Stimulated activated CD4-positive, alpha-beta T cell treated with anti-CD3 and anti-CD28 coated beads, Interleukin-4, amount 100 ng/mL, for 48 hours (primary cell): ENCODE data around the gene HYAL3.
A peak's percentile ranks its signal among the peaks of the same experiment; 100 is the strongest.
"Not testable (repeated sequence)": the region's sequence is repeated elsewhere in the genome, so short reads cannot be mapped to it uniquely, and the experiment has no call there.

Source experiments
- DNase-seq, 2 donors: peaks; one replicate each; pipeline ENCODE4 v3.0.0-alpha.2; 2020; ENCODE audit warnings: low read depth in 2 of 2

Gene HYAL3

DNA sequence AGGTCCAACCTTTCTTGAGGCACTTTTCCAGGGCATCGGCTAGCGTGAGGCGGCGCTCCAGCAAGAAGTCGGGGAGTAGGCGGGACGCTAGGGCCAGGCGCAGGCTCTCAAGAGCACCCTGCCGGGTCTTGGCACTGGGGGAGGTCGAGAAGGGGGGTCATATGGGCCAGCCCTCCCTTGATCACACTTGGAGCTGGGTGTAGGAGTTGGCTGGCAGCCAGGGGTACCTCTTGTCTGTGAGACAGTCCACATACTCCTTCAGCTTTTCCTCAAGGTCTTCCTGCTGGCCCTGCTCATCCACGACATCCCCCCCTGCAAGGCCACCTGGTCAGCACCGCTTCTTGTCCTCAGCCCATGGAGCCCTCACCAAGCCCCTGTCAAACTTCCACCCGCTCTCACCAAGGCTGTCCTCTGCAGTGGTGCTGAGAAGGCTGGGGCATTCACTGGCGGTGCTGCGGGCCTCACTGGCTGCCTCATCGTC, 9.0 kb downstream of the HYAL3 start:
- no peak for DNase-seq

DNA sequence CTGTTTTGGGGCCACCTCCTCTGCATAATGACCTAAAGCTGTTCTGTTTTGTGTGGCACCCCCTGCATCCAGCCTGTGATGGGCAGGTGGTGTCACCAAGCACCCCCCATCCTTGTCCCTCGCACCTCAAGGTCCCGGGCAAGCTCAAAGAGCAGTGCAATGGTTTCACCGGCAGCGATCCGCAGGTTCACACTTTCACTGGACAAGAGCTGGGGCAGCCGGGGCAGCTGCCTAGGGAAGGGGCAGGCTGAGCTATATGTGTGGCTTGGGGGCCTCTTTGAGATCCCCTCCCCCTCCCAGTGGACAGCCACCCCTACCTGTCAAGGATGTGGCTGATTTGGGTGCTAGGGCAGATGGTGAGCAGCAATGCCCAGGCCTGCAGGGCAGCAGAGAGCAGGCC, 10.1 kb downstream of the HYAL3 start:
- DNase-seq = no peak

DNA sequence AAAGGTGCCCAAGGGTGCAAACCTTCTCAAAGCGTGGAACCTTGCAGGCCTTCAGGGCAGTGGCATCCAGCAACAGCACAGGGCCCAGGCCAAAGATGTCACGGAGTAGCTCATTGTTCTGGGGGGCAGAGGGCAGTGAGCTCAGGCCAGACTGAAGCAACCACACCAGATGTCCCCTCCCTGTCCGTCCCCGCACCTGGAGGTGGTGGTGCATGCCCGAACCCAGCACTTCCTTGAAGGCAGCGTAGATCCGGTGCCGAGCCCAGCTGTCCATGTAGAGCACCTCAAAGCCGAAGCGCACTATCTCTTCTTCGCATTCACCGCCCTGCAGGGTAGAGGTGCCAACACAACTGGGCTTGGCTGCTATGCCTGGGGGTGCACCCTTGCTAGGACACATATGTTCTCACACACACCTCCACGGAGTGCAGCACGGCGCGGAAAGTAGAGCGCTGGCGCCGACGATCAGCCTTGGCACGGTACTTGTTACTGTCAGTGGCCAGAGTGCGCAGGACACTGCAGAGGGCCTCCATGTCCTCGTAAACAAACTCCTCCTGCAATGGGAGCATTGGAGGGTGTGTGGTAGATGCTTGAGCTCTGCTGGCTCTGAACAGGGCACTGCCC, 10.7 kb downstream of the HYAL3 start:
- no peak for DNase-seq

DNA sequence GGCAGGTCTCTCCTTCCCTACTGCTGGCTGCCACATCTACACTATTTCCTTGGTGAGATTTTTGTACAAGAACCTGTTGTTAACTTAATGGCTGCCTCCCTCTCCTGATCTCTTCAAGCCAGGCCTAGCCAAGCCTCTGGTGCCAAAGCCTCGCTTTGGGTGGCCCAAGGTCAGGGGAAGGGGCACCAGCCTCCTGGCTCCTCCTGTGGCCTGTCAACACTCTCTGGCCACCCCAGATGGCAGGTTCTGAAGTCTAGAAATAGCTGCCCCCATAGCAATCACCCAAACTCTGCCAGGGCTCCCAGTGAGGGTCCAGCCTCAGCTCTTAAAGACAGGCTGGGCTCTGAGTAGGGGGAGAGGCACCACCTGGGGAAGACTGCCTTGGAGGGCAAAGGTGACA, 11.9 kb downstream of the HYAL3 start:
- no peak for DNase-seq

DNA sequence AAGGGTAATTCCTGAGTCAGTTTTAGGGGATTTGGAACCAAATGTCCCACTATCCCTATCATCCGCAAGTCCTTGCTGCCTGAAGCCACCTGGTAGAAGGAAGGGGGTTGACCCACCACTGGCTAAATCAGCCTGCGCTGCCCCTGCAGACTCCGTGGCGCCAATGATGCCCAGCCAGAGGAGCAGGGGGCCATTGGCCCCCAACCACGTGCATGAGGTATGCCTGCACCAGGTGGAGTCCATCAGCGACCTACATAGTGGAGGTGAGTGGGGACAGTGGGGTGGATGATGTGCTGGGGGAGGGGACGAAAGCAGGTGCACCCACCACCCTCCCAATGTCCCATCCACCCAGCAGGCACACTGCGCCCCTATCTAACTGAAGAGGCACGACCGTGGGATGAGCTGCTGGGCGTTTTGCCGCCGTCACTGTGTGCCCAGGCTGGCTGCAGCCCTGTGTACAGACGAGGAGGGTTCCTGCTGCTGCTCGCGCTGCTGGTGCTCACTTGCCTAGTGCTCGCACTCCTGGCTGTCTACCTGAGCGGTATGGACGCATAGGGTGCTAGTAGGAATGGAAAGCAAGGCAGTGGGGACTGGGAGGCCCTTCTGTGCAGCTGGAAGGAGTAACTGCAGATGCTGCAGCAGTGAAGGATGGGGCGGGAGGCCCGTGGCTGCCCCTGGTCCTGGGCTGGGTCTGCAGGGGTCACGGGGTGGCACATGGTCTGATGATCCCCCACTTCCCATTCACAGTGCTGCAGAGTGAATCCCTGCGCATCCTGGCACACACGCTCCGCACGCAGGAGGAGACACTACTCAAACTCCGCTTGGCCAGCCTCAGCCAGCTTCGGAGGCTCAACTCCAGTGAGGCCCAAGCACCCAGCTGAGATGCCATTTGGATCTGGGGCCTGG, 12.6 kb downstream of the HYAL3 start:
- no peak for DNase-seq

DNA sequence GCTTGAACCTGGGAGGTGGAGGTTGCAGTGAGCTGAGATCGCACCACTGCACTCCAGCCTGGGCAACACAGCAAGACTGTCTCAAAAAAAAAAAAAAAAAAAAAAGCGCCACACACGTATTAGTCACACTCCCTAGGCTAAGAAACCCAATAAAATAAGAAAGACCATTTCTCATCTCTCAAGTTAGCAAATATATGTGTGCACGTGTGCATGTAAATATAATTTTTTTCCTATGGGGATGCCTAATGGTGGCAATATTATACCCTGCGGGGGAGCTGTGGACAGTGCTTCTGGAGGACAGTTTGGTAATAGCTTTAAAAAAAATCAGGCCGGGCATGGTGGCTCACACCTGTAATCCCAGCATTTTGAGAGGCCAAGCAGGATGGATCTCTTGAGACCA, 15.1 kb downstream of the HYAL3 start:
- DNase-seq = not testable (repeated sequence)

DNA sequence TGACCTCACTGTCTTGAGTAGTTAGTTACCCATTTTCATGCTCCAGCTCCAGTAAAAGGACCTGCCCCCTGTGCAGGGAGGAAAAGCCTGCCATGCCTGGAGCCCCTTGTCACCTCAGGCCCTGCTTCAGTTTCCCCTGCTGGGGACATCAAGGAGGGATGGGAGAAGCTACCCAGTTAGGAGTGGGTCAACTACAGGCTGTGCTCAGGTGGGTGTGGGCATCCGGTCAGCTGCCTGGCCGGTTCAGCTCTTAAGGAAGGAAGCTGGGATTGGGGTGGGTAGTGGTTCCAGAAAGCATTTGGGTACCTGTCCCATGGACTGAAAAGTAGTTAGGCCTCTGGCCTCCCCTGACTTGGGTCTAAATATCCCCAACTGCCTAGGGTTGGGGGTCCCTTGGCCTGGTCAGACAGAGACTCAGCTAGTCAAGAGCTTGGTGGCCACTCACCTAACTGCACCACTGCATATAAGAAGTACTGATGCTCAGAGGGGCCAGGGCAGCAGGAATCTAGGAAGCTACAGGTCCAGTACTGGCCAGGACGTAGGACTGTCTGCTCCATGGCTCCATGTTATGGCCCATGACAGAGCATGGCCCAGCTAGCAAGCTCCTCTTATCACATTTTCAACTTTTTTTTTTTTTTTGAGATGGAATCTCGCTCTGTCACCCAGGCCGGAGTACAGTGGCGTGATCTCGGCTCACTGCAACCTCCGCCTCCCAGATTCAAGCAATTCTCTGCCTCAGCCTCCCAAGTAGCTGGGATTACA, 19.8 kb downstream of the HYAL3 start:
- DNase-seq = no peak

DNA sequence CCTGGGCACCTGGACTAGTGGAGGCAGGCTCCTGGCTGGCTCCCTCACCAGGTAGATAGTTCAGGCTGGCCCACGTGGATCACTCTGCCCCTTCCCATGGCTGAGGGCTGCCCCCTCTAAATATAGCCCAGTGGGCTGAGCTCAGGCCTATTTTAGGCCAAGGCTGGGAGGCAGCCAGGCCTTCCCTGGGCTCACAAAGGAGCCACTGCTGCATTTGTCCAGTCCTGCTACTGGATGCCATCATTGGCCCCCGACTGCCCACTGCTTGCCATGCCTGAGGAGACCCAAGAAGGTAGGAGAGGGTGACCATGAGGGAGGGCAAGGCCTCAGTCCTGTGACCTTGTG, 20.4 kb downstream of the HYAL3 start, which contains the start of gene LSMEM2:
TSS of gene LSMEM2 (plus strand) at position 208 of the 345 bp plus-strand sequence. CDS start at position 235, 27 bp downstream.
- DNase-seq = no peak

DNA sequence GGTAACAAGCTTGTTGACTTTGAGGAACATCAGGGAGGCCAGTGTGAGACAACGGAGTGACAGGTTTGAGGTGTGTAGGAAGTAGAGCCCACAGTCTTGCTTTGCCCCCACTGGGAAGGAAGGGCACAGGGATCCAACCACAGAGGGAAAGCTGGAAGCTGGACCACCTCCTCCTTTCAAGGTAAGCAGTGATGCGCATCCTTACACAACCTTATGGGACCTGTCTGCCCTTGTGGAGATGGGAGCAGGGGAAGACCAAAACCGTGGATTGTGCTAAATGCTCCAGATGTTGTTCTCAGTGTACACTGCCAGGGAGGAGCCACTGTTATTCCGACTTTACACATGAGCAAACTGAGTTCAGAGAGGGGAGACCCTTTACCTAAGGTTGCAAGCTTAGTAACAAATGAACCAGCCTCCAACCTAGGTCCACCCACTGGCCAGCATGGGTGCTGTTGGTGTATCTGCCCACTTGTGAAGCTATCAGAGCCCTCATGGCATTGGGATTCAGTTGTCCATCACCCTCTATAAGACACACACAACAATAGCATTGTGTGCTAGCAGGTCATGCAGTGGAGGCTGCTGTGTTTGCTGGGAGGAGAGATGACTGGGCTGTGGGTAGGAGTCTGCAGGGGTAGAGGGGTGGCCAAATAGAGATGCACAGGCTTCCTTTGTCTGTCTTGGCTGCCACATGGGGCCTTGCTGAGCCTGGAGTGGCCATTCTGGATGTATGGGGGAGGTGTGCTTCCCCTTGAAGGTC, 20.9 kb downstream of the HYAL3 start:
- DNase-seq = no peak

DNA sequence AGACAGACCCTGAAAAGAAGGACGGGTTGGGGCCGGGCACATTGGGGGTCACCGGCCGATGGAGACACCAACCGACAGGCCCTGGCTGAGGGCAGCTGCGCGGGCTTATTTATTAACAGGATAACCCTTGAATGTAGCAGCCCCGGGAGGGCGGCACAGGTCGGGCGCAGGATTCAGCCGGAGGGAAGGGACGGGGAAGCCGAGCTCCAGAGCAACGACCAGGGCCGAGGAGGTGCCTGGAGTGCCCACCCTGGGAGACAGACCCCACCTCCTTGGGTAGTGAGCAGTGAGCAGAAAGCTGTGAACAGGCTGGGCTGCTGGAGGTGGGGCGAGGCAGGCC, 22.5 kb downstream of the HYAL3 start:
- DNase-seq = no peak

DNA sequence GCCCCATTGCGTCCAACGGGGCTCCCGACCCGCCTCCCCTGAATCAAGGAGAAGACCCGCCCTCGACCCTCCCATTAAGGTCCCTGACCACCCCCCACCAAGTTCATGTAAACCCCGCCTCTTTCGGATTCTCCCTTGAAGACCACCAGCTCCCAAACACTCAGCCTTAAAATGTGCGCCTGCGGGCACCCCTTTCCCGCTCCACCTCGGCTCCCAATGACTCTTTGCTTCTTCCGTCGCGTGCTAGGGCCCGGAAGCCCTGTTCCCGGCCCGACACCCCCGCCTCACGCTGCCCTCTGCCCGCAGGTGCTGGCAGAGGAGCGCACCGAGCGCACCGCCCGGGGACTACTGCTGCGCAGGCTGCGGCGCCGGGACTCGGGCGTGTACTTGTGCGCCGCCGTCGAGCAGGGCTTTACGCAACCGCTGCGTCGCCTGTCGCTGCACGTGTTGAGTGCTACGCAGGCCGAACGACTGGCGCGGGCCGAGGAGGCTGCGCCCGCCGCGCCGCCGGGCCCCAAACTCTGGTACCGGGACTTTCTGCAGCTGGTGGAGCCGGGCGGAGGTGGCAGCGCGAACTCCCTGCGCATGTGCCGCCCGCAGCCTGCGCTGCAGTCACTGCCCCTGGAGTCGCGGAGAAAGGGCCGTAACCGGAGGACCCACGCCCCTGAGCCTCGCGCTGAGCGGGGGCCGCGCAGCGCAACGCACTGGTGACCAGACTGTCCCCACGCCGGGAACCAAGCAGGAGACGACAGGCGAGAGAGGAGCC, 23.0 kb downstream of the HYAL3 start:
- no peak for DNase-seq

DNA sequence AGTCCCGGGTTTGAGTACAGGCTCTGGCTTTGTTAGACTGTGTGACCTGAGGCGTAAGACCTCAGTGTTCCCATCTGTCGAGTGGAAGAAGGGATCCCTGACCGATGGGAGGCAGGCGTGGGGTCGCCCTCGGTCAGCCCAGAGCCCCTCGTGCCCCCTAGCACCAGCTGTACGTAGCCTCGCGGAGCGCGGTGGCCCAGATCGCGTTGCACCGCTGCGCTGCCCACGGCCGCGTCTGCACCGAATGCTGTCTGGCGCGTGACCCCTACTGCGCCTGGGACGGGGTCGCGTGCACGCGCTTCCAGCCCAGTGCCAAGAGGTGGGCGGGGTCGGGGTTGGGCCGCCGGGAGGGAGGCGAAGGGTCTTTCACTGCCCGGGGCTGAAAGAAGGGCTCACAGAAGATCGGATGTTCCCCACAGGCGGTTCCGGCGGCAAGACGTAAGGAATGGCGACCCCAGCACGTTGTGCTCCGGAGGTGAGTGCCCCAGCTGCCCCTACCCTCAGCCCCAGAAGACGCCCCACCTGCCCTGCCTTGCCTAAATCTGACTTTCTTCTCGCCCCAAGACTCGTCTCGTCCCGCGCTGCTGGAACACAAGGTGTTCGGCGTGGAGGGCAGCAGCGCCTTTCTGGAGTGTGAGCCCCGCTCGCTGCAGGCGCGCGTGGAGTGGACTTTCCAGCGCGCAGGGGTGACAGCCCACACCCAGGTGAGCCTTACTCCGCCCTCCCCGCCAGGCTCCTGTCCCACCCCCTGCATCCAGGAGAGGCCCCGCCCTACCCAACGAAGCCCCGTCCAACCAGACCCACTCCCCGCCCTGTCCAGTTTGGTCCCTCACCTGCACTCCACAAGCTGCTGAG, 23.8 kb downstream of the HYAL3 start:
- no peak for DNase-seq

DNA sequence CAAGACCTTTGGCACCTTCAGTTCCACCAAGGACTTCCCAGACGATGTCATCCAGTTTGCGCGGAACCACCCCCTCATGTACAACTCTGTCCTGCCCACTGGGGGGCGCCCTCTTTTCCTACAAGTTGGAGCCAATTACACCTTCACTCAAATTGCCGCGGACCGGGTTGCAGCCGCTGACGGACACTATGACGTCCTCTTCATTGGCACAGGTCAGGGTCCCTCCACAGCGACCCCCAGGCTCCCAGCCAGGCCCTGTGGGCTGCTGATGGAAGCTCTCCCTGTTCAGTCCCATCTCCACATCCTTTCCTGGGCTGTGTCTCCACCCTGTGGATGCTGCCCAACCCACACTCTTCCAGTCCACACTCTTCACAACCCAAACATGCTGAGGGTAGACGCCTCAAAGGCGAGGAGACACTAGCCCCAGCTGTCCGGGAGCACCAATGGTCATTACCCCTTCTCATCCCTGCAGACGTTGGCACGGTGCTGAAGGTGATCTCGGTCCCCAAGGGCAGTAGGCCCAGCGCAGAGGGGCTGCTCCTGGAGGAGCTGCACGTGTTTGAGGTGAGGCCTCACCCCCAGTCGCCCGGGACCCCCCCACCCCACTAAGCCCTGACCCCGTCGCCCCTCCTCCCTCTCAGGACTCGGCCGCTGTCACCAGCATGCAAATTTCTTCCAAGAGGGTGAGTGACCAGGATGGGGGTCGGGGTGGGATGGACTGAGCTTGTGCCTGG, 24.7 kb downstream of the HYAL3 start:
- DNase-seq = peak; percentile 76 to 82

DNA sequence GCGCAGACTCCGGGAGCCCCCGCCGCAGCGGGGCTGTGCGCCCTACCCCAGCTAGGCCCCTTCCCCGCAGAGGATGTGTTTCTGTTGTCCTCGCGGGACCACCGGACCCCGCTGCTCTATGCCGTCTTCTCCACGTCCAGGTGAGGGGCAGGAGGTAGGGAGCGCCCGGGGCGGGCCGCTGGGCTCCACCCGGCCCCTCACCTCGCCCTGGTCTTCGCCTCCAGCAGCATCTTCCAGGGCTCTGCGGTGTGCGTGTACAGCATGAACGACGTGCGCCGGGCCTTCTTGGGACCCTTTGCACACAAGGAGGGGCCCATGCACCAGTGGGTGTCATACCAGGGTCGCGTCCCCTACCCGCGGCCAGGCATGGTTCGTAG, 25.5 kb downstream of the HYAL3 start:
- DNase-seq = no peak

DNA sequence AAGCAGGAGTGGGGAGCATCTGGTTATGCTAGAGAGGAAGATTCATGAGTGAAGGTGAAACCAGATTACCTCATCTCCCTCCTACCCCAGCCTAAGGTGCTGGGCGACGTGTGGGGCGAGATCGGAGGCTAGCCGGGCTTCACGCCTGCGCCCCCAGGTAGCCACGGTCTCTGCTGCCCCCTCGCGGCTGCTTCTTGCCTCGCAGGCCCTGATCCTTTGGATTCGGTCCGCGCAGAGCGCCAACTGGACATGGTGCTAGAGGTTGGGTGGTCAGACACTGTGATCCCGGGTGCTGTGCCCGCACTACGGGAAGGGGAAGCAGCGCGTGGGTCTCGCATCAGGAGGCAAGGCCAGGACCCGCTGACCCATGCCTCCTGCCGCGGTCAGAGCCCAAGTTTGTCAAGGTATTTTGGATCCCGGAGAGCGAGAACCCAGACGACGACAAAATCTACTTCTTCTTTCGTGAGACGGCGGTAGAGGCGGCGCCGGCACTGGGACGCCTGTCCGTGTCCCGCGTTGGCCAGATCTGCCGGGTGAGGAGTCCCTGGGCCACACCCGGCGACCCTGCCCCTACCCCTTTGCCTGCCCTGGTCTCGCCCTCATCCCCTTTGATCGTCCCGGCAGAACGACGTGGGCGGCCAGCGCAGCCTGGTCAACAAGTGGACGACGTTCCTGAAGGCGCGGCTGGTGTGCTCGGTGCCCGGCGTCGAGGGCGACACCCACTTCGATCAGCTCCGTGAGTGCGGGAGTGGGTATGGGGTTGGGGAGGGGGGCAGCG, 26.1 kb downstream of the HYAL3 start:
- peak; percentile 87 to 96 for DNase-seq

DNA sequence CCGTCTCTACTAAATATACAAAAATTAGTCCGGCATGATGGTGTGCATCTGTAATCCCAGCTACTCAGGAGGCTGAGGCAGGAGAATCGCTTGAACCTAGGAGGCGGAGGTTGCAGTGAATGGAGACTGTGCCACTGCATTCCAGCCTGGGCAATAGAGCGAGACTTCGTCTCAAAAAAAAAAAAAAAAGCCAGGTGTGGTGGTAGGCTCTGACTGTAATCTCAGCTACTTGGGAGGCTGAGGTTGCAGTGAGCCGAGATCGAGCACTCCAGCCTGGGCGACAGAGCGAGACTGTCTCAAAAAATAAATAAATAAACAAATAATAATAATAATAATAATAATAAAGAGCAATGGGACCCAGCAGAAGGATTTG, 26.7 kb downstream of the HYAL3 start:
- DNase-seq = not testable (repeated sequence)

DNA sequence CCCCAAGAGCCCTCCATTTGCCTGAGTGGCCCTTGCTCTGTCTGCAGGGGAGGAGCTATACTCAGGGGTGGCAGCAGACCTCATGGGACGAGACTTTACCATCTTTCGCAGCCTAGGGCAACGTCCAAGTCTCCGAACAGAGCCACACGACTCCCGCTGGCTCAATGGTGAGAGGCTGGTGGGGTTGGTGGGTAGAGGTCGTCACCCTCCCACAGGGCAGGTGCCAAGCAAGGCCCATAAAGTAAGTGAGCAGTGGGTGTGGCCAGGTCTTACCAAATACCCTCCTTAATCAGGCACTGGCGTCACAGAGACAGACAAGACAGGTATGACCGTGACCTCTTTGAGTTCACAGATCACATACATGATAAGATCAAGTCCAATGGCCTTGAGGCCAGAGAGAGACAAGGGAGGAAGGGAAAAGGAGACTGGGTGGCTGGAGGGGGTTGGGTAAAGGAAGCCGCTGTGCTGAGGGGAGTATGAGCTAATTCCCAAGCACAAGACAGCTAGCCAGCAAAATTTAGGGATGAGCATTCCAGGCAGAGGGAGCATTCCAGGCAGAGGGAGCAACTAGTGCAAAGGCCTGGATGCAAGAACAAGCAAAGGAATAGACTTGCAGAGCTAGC, 27.8 kb downstream of the HYAL3 start:
- DNase-seq = no peak
